Gastroesophageal sphincter (tissue), 3 donors: ENCODE results near the gene RUNX2.

Experiments
- CTCF ChIP-seq, 4 experiments: fragments of 200-600 bp in 2 of 4; fragments of 450-650 bp in 2 of 4; sonication (generic) in 1 of 4; IDR thresholded peaks; one replicate each; pipeline ENCODE4 v1.5.1; 2017 to 2019; ENCODE audit warnings: antibody characterized with exemption in 4 of 4, mild to moderate bottlenecking in 2 of 4, moderate library complexity in 2 of 4
- EP300 ChIP-seq: sonication (generic); formaldehyde crosslinking; IDR thresholded peaks from one replicate; pipeline ENCODE4 v1.6.1; 2017; ENCODE audit warnings: antibody characterized with exemption, mild to moderate bottlenecking
- POLR2A ChIP-seq, 2 donors: fragments of 450-650 bp; IDR thresholded peaks; one replicate each; pipeline ENCODE4 v1.6.1; 2017; ENCODE audit warnings: antibody characterized with exemption in 2 of 2, mild to moderate bottlenecking in 2 of 2, moderate library complexity in 1 of 2
- POLR2AphosphoS5 ChIP-seq: sonication (generic); formaldehyde crosslinking; IDR thresholded peaks from one replicate; pipeline ENCODE4 v1.6.1; 2017; ENCODE audit warnings: antibody characterized with exemption

- TF ChIP-seq CTCF (IDR thresholded peaks at IDR 0.05) (no peak), EP300 (no peak), POLR2A (IDR thresholded peaks at IDR 0.05) (no peak), POLR2AphosphoS5 (no peak)
Observed at GRCh38 chr6:45537539-45537938, 209.4 kb downstream of the RUNX2 start.
